NCI-H2081 (cell line): Measurements from ENCODE around the gene SPATS2.
"Not testable (repeated sequence)": the region's sequence is repeated elsewhere in the genome, so short reads cannot be mapped to it uniquely, and the experiment has no call there.

Source experiments
- DNase-seq, 2 experiments: peaks; one replicate each; lab custom pipeline; 2025; lab: John Stamatoyannopoulos, UW

The SPATS2 gene

GRCh38 chr12:49518914-49519573 is 151.8 kb downstream of the SPATS2 start:
- no peak for DNase-seq

- no peak for DNase-seq
Measured at GRCh38 chr12:49519574-49519936, 152.3 kb downstream of the SPATS2 start.

DNA sequence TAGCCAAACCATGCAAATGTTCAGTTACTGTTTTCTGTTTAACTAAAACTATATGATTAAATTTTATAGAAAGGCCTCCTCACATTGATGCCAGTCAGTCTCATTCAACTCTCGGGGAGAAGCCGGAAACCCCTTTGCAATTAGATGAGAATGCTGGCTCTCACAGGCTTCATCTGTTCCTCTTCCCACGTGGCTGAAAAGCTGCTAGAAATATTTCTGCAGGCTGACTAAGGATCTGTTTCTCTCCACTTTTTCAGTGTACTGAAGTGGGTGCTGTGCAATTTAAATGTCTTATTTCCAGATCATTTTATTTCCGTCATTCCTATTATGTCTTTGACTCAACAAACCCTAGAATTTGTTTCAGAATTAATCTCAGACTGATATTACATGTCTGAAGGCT is 154.1 kb downstream of the SPATS2 start:
- DNase-seq: no peak

DNA sequence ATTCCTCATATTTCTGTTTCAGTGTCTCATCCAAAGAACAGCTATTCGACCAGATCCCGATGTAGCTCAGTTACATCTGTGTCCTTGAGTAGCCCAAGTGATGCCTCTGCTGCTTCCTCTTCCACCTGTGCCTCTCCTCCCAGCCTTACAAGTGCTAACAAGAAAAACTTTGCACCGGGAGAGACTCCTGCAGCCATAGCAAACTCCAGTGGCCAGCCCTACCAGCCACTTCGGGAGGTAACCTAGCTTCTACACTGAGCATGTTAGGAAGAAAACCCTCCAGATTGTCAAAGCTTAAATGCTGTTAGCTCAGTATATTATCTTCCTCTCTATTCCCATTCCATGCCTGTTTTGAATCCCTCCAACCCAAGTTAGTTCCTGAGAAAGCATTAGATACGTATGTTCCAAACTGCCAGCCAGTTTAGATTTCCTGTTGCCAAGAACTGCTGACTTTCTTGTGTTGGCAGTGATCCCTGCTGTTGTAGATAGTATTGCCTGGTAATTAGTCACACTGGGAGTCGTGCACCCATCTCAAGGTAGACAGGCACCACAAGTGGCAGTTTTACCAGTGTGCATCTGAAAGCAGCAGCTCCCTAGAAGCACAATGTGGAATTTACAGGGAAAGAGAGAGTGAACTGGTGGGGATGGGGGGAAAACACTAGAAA is 157.5 kb downstream of the SPATS2 start:
- DNase-seq: no peak

DNA sequence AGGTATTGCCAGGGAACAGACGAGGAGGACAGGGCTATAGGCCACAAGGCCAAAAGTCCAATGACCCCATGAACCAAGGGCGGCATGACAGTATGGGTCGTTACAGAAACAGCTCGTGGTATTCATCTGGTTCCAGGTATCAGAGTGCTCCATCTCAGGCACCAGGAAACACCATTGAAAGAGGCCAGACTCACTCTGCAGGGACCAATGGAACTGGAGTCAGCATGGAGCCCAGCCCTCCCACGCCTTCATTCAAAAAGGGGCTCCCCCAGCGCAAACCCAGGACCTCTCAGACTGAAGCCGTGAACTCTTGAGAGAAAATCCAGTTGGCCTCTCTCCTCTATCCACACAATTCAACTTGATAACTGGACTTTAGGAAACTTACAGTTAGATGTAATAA is 158.7 kb downstream of the SPATS2 start:
- DNase-seq: no peak

DNA sequence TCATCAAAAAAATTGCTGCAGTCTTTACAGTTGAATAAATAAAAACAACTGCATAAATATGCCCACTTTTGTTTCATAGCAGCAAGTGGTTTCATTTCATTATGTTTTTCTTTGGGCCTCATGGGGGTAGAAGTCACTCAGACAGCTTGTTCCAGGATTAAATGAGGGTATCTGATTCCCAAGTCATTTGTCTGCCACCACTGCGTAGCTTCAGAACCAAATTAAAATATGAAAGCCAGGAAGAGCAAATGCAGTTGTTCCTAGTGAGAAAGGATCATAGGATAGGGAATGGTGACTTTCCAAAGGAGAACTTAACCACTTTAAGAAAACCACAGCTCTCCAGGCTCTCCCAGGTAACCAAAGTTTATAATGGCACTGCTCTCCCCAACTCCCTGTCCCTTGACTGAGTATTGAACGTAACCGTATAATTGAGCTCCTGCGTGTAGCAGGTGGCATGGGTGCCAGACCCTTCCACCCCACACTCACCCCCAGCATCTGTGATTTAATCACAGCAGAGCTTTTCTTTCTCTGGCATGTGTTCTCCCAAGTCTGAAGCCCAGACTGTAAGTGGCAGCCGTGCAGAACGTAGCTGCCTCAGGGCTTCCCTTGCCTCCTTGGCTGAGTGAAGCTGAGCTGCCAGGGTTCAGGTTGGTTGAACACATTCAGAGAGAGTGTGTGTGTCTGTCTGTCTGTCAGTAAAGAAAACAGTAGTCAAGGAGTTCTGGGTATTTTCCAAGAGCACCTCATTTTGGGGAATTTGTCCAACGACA is 160.3 kb downstream of the SPATS2 start:
- DNase-seq: peak in 1 of 2 experiments; percentile 41

- DNase-seq: no peak
Measured at GRCh38 chr12:49529414-49529813, 162.2 kb downstream of the SPATS2 start.

GRCh38 chr12:49531745-49532144 is 164.5 kb downstream of the SPATS2 start:
- no peak for DNase-seq

DNA sequence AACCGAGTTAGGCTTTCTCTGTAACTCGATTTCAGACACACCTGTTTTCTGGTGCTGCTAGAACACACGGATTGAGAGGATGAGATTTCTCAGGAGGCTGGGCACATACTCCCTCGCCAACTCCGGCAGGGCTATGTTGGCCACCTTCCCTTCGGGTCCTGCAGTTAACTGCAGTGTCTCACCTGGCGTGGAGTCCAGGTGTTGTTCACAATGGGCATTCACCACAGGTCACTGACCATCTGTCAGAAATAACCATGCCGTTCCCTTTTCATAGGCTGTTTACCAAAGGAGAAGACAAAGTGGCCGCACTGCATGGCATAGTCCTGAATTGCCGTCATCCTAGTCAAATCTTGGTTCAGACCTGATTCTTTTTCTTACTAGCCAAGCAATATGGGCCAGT is 166.1 kb downstream of the SPATS2 start:
- DNase-seq: peak in 1 of 2 experiments; percentile 15

GRCh38 chr12:49534122-49534521 is 166.9 kb downstream of the SPATS2 start:
- not testable (repeated sequence) for DNase-seq

GRCh38 chr12:49534731-49535278 is 167.5 kb downstream of the SPATS2 start:
- DNase-seq: no peak

GRCh38 chr12:49535921-49536525 is 168.8 kb downstream of the SPATS2 start:
- DNase-seq: no peak

DNA sequence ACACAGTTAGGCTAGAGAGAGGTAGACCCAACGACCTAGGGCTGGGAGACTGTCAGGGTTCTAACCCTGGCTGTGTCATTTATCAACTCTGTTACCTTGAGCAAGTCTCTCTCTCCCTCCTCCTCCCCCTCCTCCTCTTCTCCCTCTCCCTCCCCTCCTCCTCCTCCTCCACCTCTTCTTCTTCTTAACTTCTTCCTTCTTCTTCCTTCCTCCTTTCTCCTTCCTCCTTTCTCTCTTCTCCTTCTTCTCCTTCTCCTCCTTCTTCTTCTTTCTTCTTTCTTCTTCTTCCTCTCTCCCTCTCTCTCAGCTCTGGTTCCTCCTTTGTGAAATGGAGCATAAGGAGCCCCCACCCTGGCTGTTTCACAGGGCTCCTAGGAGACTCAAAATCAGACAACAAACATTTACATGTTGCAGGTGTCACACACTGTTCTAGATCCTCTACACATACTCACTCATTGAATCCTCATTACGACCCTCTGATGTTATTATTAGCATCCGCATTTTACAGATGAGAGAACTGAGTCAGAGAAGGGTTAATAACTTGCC is 169.3 kb downstream of the SPATS2 start:
- DNase-seq: no peak

DNA sequence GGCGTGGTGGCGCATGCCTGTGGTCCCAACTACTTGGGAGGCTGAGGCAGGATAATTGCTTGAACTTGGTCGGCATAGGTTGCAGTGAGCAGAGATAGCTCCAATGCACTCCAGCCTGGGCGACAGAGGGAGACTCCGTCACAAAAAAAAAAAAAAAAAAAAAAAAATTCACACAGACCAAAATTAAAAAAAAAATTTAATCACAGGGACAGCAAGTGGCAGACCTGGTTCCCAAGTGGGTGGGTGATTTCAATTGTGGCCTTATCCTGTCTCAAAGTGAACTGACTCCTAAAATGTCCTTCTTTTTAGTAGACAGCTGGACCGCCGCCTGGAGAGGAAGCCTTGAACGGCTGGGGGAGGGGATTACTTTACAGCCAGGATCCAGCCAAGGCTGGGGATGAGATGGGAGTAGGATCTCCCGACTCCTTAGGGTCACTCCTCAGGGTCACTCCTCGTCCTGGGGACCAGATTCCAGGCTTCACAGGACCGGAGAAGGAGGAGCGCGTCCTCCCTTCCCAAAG is 170.0 kb downstream of the SPATS2 start:
- DNase-seq: no peak

- DNase-seq: peak in 1 of 2 experiments; percentile 34
Measured at GRCh38 chr12:49537752-49538509, 170.7 kb downstream of the SPATS2 start.

- peak; percentile 80 to 84 for DNase-seq
Measured at GRCh38 chr12:49538510-49539403, 171.5 kb downstream of the SPATS2 start, which contains the start of gene KCNH3. KCNH3 (plus strand) TSS chr12:49539030; CDS start chr12:49539417, 387 bp downstream.

DNA sequence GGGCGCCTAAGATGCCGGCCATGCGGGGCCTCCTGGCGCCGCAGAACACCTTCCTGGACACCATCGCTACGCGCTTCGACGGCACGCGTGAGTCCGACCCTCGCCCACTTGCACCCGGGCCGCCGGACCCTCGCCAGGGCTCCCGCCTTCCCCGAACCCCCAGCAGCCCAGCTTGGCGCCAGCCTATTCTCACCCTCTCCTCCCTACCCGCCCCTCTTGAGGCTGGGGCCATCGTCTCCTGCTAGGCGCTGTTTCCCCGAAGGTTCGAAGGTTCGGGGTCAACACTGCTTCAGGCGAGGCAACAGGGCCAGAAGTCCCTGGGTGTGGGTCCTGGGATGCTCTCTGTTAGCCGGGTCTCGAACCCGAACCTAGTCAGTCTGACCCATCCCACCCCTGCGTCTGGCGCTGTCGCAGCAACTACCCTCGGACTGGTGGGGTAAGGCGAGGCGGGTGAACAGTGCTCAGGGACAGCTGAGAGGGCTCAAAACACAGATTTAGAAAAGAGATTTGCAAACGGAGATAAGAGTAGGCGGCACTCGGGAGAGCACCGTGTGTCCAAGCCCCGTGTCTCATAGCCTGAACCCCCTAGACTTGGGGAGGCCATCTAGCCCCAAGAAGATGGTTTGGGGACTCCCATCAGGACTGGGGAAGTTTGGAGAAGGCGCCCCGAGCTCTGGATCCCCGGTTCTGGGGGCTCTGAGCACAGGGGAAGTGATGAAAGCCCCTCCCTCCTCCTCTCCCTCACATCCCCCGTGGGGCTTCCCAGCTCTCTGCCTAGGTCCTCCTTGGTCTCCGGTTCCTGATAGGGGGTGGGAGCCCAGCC is 172.4 kb downstream of the SPATS2 start:
- no peak for DNase-seq

DNA sequence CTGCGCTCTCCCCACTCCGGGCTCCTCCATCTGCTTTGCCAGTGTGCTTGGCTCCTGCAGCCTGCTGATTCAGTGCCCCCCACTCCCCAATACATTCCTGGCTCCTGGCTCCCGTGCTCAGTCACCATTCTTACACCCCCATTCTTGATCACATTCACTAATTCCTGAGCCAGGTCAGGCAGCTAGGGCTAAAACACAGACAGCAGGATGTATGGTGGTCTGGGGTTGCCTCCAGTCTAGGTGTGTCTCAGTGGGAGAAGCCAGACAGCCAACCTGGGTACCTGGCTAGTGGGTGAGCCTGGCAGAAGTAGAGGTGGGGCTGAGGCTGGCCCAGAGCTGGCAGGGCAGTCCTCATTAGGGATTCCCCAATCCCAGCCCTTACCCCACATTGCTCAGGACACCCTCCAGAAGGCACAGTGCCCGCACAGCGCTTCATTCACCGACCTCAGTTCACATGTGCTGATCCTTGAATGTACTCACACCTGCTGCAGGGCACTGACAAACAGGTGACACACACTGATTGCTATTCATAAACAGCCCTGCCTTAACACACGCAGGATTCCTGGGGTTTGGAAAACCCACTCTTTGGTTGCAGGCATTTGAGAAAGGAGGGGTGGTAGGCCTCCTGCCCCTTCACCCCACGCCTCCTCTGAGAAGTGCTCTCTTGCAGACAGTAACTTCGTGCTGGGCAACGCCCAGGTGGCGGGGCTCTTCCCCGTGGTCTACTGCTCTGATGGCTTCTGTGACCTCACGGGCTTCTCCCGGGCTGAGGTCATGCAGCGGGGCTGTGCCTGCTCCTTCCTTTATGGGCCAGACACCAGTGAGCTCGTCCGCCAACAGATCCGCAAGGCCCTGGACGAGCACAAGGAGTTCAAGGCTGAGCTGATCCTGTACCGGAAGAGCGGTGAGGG is 173.2 kb downstream of the SPATS2 start:
- no peak for DNase-seq
